HEK293 (cell line): ENCODE results near the gene ZEB2.

Source experiments
- CTCF ChIA-PET: fragments of 350-600 bp; formaldehyde crosslinking; extraction: SDS; loops from one replicate; lab custom pipeline; 2021; ENCODE audit warnings: antibody characterized with exemption; lab: Yijun Ruan, JAX
- POLR2A ChIA-PET: fragments of 300-600 bp; formaldehyde crosslinking; extraction: SDS; loops from one replicate; lab custom pipeline; 2020; ENCODE audit warnings: antibody characterized with exemption, inconsistent platforms; lab: Yijun Ruan, JAX
- H3K27ac ChIP-seq: fragments of 200-500 bp; sonication (Bioruptor generic); 2 replicates; pipeline ENCODE4 v1.5.1; 2014; ENCODE audit warnings: low read depth, low read length, control low read depth, inconsistent platforms; ENCODE audit errors: extremely low read depth
- H3K36me3 ChIP-seq, 2 experiments: fragments of 200-500 bp in 1 of 2; sonication (Bioruptor generic) in 1 of 2; 1 replicate in 1 of 2; 2 replicates in 1 of 2; pipeline ENCODE4 v1.5.1; 2014 to 2017; ENCODE audit warnings: inconsistent platforms in 2 of 2, low read length in 2 of 2; ENCODE audit not compliant: control insufficient read depth in 2 of 2, insufficient read depth in 1 of 2
- H3K4me1 ChIP-seq: fragments of 200-500 bp; sonication (Bioruptor generic); 2 replicates; pipeline ENCODE4 v1.5.1; 2014; ENCODE audit warnings: mild to moderate bottlenecking, low read length, inconsistent platforms; ENCODE audit not compliant: control insufficient read depth, insufficient read depth
- H3K4me3 ChIP-seq: 2 replicates; pipeline ENCODE4 v1.5.1; 2011; ENCODE audit warnings: low read depth, mild to moderate bottlenecking, control low read depth, low read length, moderate library complexity
- H3K9me3 ChIP-seq: fragments of 200-500 bp; sonication (Bioruptor generic); 2 replicates; pipeline ENCODE4 v1.5.1; 2014; ENCODE audit warnings: low read depth, low read length, inconsistent platforms; ENCODE audit not compliant: control insufficient read depth, insufficient read depth
- ATF2 ChIP-seq: fragments of 450-650 bp; formaldehyde crosslinking; IDR thresholded peaks from 2 replicates; pipeline ENCODE4 v1.5.1; 2016; ENCODE audit warnings: missing biosample characterization, missing genetic modification characterization, low read depth
- GFI1B ChIP-seq: fragments of 450-650 bp; formaldehyde crosslinking; IDR thresholded peaks from 2 replicates; pipeline ENCODE4 v1.5.1; 2016; ENCODE audit warnings: missing biosample characterization, missing genetic modification characterization
- MEIS1 ChIP-seq: sonication (generic); formaldehyde crosslinking; IDR thresholded peaks from 2 replicates; pipeline ENCODE4 v1.8.1; 2022; ENCODE audit warnings: missing genetic modification reagents, mild to moderate bottlenecking, borderline replicate concordance
- PBX3 ChIP-seq: sonication (generic); formaldehyde crosslinking; IDR thresholded peaks from 2 replicates; pipeline ENCODE4 v1.8.1; 2022; ENCODE audit warnings: mild to moderate bottlenecking, moderate library complexity, missing genetic modification reagents
- PRDM4 ChIP-seq: fragments of 450-650 bp; formaldehyde crosslinking; IDR thresholded peaks from 2 replicates; pipeline ENCODE4 v1.5.1; 2017; ENCODE audit warnings: missing biosample characterization, missing genetic modification characterization
- RBAK ChIP-seq: fragments of 450-650 bp; formaldehyde crosslinking; IDR thresholded peaks from 2 replicates; pipeline ENCODE4 v1.5.1; 2016; ENCODE audit warnings: missing biosample characterization, missing genetic modification characterization
- REST ChIP-seq: fragments of 450-650 bp; formaldehyde crosslinking; IDR thresholded peaks from 2 replicates; pipeline ENCODE4 v1.5.1; 2016; ENCODE audit warnings: missing biosample characterization, missing genetic modification characterization
- SALL2 ChIP-seq: fragments of 450-650 bp; formaldehyde crosslinking; IDR thresholded peaks from 2 replicates; pipeline ENCODE4 v1.5.0; 2017; ENCODE audit warnings: missing biosample characterization, mild to moderate bottlenecking, missing genetic modification characterization, borderline replicate concordance
- ZNF132 ChIP-seq: fragments of 450-650 bp; formaldehyde crosslinking; IDR thresholded peaks from 2 replicates; pipeline ENCODE4 v1.5.1; 2017; ENCODE audit warnings: missing biosample characterization, missing genetic modification characterization, borderline replicate concordance
- ZNF18 ChIP-seq: fragments of 450-650 bp; formaldehyde crosslinking; IDR thresholded peaks from 2 replicates; pipeline ENCODE4 v1.5.1; 2016; ENCODE audit warnings: missing biosample characterization, missing genetic modification characterization
- ZNF280D ChIP-seq: fragments of 450-650 bp; formaldehyde crosslinking; IDR thresholded peaks from 2 replicates; pipeline ENCODE4 v1.5.1; 2016; ENCODE audit warnings: missing biosample characterization, missing genetic modification characterization
- ZNF292 ChIP-seq: fragments of 450-650 bp; formaldehyde crosslinking; IDR thresholded peaks from 2 replicates; pipeline ENCODE4 v1.5.1; 2016; ENCODE audit warnings: low read depth, missing biosample characterization, missing genetic modification characterization, borderline replicate concordance
- ZNF692 ChIP-seq: fragments of 450-650 bp; formaldehyde crosslinking; IDR thresholded peaks from 2 replicates; pipeline ENCODE4 v1.5.1; 2016; ENCODE audit warnings: missing biosample characterization, missing genetic modification characterization
- ZNF701 ChIP-seq: fragments of 450-650 bp; formaldehyde crosslinking; IDR thresholded peaks from 2 replicates; pipeline ENCODE4 v1.5.1; 2016; ENCODE audit warnings: missing biosample characterization, missing genetic modification characterization
- ZNF791 ChIP-seq: fragments of 450-650 bp; formaldehyde crosslinking; IDR thresholded peaks from 2 replicates; pipeline ENCODE4 v1.5.1; 2016; ENCODE audit warnings: missing biosample characterization, missing genetic modification characterization

The ZEB2 gene

GRCh38 chr2:144409241-144409640 lies 110.7 kb downstream of the ZEB2 start (continued):
- TF ChIP-seq ZNF292 = no peak
- no peak for TF ChIP-seq PBX3 (CRISPR knock-in tag)
- TF ChIP-seq REST (tag by site-specific recombination) = no peak

GRCh38 chr2:144407262-144407661 lies 112.7 kb downstream of the ZEB2 start:
- TF ChIP-seq ZNF132 (tag by site-specific recombination) (no peak), ATF2 (tag by site-specific recombination) (peak; percentile 55; the same call in 1 of the 2 replicates), RBAK (tag by site-specific recombination) (no peak), ZNF791 (tag by site-specific recombination) (no peak), PRDM4 (tag by site-specific recombination) (0 out of 2 replicates have a peak, but pooled peaks have one; percentile 25)
- TF ChIP-seq, all 188 proteins: peak for 2
- Histone ChIP-seq H3K4me3 (no peak overlapping the region), H3K9me3 (no peaks in the 10 kb centered on the region), H3K27ac (no peak overlapping the region), H3K36me3 (peaks cover 7 to 18% of the 10 kb centered on the region in 2 experiments; a peak in 2 of 3 replicates), H3K4me1 (no peaks in the 10 kb centered on the region; the same call in 1 of the 2 replicates)
- CTCF ChIA-PET = no interaction called here
- POLR2A ChIA-PET = no interaction called here

GRCh38 chr2:144405982-144406788 lies 113.7 kb downstream of the ZEB2 start:
- no peak overlapping the region for H3K4me3 ChIP-seq
- H3K27ac ChIP-seq = no peak overlapping the region
- no peaks in the 10 kb centered on the region; the same call in 1 of the 2 replicates for H3K4me1 ChIP-seq
- ChIA-PET POLR2A (no interaction called here), CTCF (interaction anchor here (0.6 kb wide), 1 partner anchor 10 kb away, joined by 3 read pairs; no protein-coding TSS in a partner anchor)
- peaks cover 7 to 26% of the 10 kb centered on the region in 2 experiments; a peak in 2 of 3 replicates for H3K36me3 ChIP-seq
- H3K9me3 ChIP-seq = no peaks in the 10 kb centered on the region
- TF ChIP-seq ZNF280D (tag by site-specific recombination) = no peak
- no peak for TF ChIP-seq MEIS1 (CRISPR knock-in tag)
- TF ChIP-seq ZNF701 = no peak
- no peak for TF ChIP-seq SALL2
- no peak for TF ChIP-seq ZNF18 (tag by site-specific recombination)
- no peak for TF ChIP-seq GFI1B (tag by site-specific recombination)
- no peak for TF ChIP-seq ZNF692 (tag by site-specific recombination)
